H9 (cell line): ENCODE data around the gene CRACR2B. TPM values are rescaled to one million over a fixed set of nuclear protein-coding genes. Genes with fewer than 3 reads are reported as not detected.

Experiments used
- DNase-seq: peaks from one replicate; pipeline ENCODE4 v3.0.0-alpha.2; 2017
- H2AFZ ChIP-seq: one replicate; pipeline ENCODE4 v1.6.1; 2013; ENCODE audit warnings: mild to moderate bottlenecking, low read length, control low read depth, moderate library complexity
- H2AK5ac ChIP-seq: 2 replicates; pipeline ENCODE4 v1.6.1; 2013; ENCODE audit warnings: low read length, control low read depth, mixed read lengths; ENCODE audit not compliant: insufficient read length
- H2BK120ac ChIP-seq: one replicate; pipeline ENCODE4 v1.6.1; 2013; ENCODE audit warnings: low read depth, mild to moderate bottlenecking, low read length, control low read depth, inconsistent platforms; ENCODE audit not compliant: poor library complexity, severe bottlenecking
- H2BK12ac ChIP-seq: 2 replicates; pipeline ENCODE4 v1.6.1; 2013; ENCODE audit warnings: low read length, control low read depth, mixed read lengths, low read depth; ENCODE audit not compliant: insufficient read length
- H2BK15ac ChIP-seq: 2 replicates; pipeline ENCODE4 v1.6.1; 2013; ENCODE audit warnings: low read depth, low read length, control low read depth
- H2BK20ac ChIP-seq: one replicate; pipeline ENCODE4 v1.6.1; 2013; ENCODE audit warnings: low read depth, mild to moderate bottlenecking, low read length, control low read depth, inconsistent platforms; ENCODE audit not compliant: poor library complexity, severe bottlenecking
- H2BK5ac ChIP-seq: 2 replicates; pipeline ENCODE4 v1.6.1; 2013; ENCODE audit warnings: low read length, control low read depth, mixed read lengths; ENCODE audit not compliant: insufficient read length
- H3K14ac ChIP-seq: 2 replicates; pipeline ENCODE4 v1.6.1; 2013; ENCODE audit warnings: low read length, control low read depth; ENCODE audit not compliant: insufficient read depth
- H3K18ac ChIP-seq: 2 replicates; pipeline ENCODE4 v1.6.1; 2013; ENCODE audit warnings: low read depth, mild to moderate bottlenecking, mixed read lengths, low read length, control low read depth; ENCODE audit not compliant: insufficient read length
- H3K23ac ChIP-seq: 2 replicates; pipeline ENCODE4 v1.6.1; 2013; ENCODE audit warnings: low read length, control low read depth, mixed read lengths, low read depth; ENCODE audit not compliant: insufficient read length
- H3K23me2 ChIP-seq: 2 replicates; pipeline ENCODE4 v1.6.1; 2013; ENCODE audit warnings: low read depth, mild to moderate bottlenecking, mixed read lengths, low read length, control low read depth; ENCODE audit not compliant: insufficient read length, poor library complexity, severe bottlenecking
- H3K27ac ChIP-seq: 2 replicates; pipeline ENCODE4 v1.5.1; 2013; ENCODE audit warnings: low read length, control low read depth, mixed read lengths, low read depth; ENCODE audit not compliant: insufficient read length
- H3K27me3 ChIP-seq: 2 replicates; pipeline ENCODE4 v1.6.1; 2013; ENCODE audit warnings: low read length, control low read depth, inconsistent platforms; ENCODE audit not compliant: insufficient read depth
- H3K4ac ChIP-seq: 2 replicates; pipeline ENCODE4 v1.6.1; 2013; ENCODE audit warnings: low read depth, mild to moderate bottlenecking, control low read depth, inconsistent platforms, low read length, moderate library complexity
- H3K4me1 ChIP-seq: 2 replicates; pipeline ENCODE4 v1.6.1; 2013; ENCODE audit warnings: low read length, control low read depth, inconsistent platforms; ENCODE audit not compliant: insufficient read depth
- H3K4me2 ChIP-seq: 2 replicates; pipeline ENCODE4 v1.6.1; 2013; ENCODE audit warnings: low read length, control low read depth, mixed read lengths; ENCODE audit not compliant: insufficient read length, insufficient read depth
- H3K56ac ChIP-seq: 2 replicates; pipeline ENCODE4 v1.6.1; 2013; ENCODE audit warnings: low read depth, mild to moderate bottlenecking, mixed read lengths, low read length, control low read depth; ENCODE audit not compliant: insufficient read length
- H3K79me1 ChIP-seq: 2 replicates; pipeline ENCODE4 v1.6.1; 2013; ENCODE audit warnings: low read depth, mild to moderate bottlenecking, moderate library complexity, low read length, control low read depth, inconsistent platforms; ENCODE audit not compliant: insufficient read depth, poor library complexity, severe bottlenecking
- H3K79me2 ChIP-seq: 2 replicates; pipeline ENCODE4 v1.6.1; 2013; ENCODE audit warnings: low read length, control low read depth, inconsistent platforms; ENCODE audit not compliant: insufficient read depth
- H3K9ac ChIP-seq: 2 replicates; pipeline ENCODE4 v1.6.1; 2013; ENCODE audit warnings: low read length, control low read depth, mixed read lengths; ENCODE audit not compliant: insufficient read length; ENCODE audit errors: extremely low read depth
- H3K9me3 ChIP-seq: one replicate; pipeline ENCODE4 v1.6.1; 2013; ENCODE audit warnings: low read depth, low read length, inconsistent platforms; ENCODE audit not compliant: control insufficient read depth
- H3T11ph ChIP-seq: one replicate; pipeline ENCODE4 v1.6.1; 2013; ENCODE audit warnings: mild to moderate bottlenecking, low read length, control low read depth, inconsistent platforms
- H4K20me1 ChIP-seq: one replicate; pipeline ENCODE4 v1.6.1; 2013; ENCODE audit not compliant: control insufficient read depth, insufficient read length, insufficient read depth
- H4K5ac ChIP-seq: 2 replicates; pipeline ENCODE4 v1.6.1; 2013; ENCODE audit warnings: low read depth, mild to moderate bottlenecking, mixed read lengths, low read length, control low read depth; ENCODE audit not compliant: insufficient read length
- H4K8ac ChIP-seq: replicated peaks from 2 replicates; pipeline ENCODE4 v1.6.1; 2013; ENCODE audit warnings: low read length, control low read depth, mixed read lengths, low read depth; ENCODE audit not compliant: insufficient read length
- H4K91ac ChIP-seq: 2 replicates; pipeline ENCODE4 v1.6.1; 2013; ENCODE audit warnings: low read depth, mild to moderate bottlenecking, moderate library complexity, mixed read lengths, low read length, control low read depth; ENCODE audit not compliant: insufficient read length
- H3K27ac Mint-ChIP-seq, 3 experiments: 2 replicates in 2 of 3; 3 replicates in 1 of 3; pipeline ENCODE4 v1.8.0; 2020 to 2021; ENCODE audit warnings: mixed read lengths in 3 of 3, mild to moderate bottlenecking in 1 of 3, moderate library complexity in 1 of 3
- H3K27me3 Mint-ChIP-seq: 2 replicates; pipeline ENCODE4 v1.8.0; 2021; ENCODE audit warnings: low read depth, mild to moderate bottlenecking, moderate library complexity, mixed read lengths
- H3K36me3 Mint-ChIP-seq, 3 experiments: 2 replicates in 2 of 3; 3 replicates in 1 of 3; pipeline ENCODE4 v1.8.0; 2020 to 2021; ENCODE audit warnings: low read depth in 3 of 3, mixed read lengths in 3 of 3; ENCODE audit not compliant: insufficient read depth in 1 of 3
- H3K4me1 Mint-ChIP-seq, 2 experiments: 2 replicates each; pipeline ENCODE4 v1.8.0; 2020; ENCODE audit warnings: mixed read lengths in 2 of 2
- H3K4me3 Mint-ChIP-seq, 2 experiments: 2 replicates in 1 of 2; 3 replicates in 1 of 2; pipeline ENCODE4 v1.8.0; 2020 to 2021; ENCODE audit warnings: mild to moderate bottlenecking in 2 of 2, mixed read lengths in 2 of 2, moderate library complexity in 1 of 2
- H3K9me3 Mint-ChIP-seq, 2 experiments: 2 replicates in 1 of 2; 3 replicates in 1 of 2; pipeline ENCODE4 v1.8.0; 2020; ENCODE audit warnings: mild to moderate bottlenecking in 2 of 2, mixed read lengths in 2 of 2, moderate library complexity in 1 of 2
- WGBS: extraction: QIAGEN DNeasy Blood & Tissue Kit; methylation state at CpG from one replicate; pipeline ENCODE4 v1.1.7; 2013; ENCODE audit warnings: missing lambda C conversion rate, low lambda C conversion rate, mixed read lengths; ENCODE audit not compliant: insufficient read length; ENCODE audit errors: extremely low coverage; 5-methylcytosine and 5-hydroxymethylcytosine counted together
- total RNA-seq: library from RNA; stranded (reverse); gene quantifications from 2 replicates; pipeline ENCODE4 v1.2.1, GENCODE V29; 2021
- TF ChIP-seq, protein P1 (sequence below): fragments of 200-600 bp; sonication (generic); conservative IDR thresholded peaks from 3 replicates; pipeline ENCODE4 v1.8.0; 2021; ENCODE audit warnings: antibody characterized with exemption, mild to moderate bottlenecking

Gene CRACR2B
- total RNA-seq, 1 experiment from 2014 or later, result 29.0 TPM

DNA sequence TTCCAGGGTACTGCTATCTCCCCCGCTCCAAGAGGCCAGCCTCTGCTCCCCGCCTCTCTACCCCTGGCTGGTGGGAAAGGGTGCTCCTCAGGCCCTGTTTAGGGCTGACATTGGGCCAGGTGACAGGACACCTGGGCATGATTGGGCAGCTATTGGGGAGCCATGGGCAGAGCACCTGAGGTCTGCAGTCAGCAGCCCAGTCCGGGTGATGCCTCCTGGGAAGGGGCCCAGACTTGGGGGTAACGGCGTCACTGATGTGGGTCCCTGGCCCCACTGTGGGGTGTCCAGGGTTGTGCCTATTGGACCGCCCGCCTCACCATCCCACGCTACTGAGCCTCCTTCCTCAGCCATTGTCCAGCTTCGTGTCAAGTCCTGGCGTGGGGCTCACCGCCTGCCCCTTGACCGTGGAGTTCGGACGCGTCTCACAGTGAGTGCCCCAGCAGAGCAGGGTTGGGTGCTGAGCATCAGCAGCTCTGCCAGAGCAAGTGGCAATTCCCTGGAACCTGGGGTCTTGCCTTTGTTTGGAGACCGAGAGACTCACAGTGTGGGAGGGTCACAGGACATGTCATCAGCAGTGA is 47.7 kb upstream of the CRACR2B start:
- peaks cover 2% of the 10 kb centered on the region; the same call in 1 of the 2 replicates for H3K79me2 ChIP-seq
- H2AFZ ChIP-seq, result no peak overlapping the region
- no peak overlapping the region for H2BK15ac ChIP-seq
- no peaks in the 10 kb centered on the region for H4K20me1 ChIP-seq
- no peak overlapping the region for H3K18ac ChIP-seq
- H3K9me3 ChIP-seq, result no peaks in the 10 kb centered on the region
- no peak overlapping the region for H3K14ac ChIP-seq
- no peak overlapping the region for H2AK5ac ChIP-seq
- Mint-ChIP-seq H3K36me3 (peaks cover 4 to 21% (median 17%) of the 10 kb centered on the region in 3 experiments; a peak in 6 of 7 replicates), H3K27me3 (peaks cover 7% of the 10 kb centered on the region), H3K27ac (peak overlapping the region in 2 of 3 experiments; percentile 44 to 62; a peak in 3 of 7 replicates), H3K4me1 (peaks cover 32 to 41% of the 10 kb centered on the region in 2 experiments), H3K9me3 (no peaks in the 10 kb centered on the region), H3K4me3 (peak overlapping the region; percentile 11 to 17; a peak in 2 of 5 replicates)
- H2BK12ac ChIP-seq, result no peak overlapping the region
- H3K56ac ChIP-seq, result no peak overlapping the region
- H4K8ac ChIP-seq, result no peak overlapping the region
- H3T11ph ChIP-seq, result no peak overlapping the region
- no peak overlapping the region for H3K27ac ChIP-seq
- DNase-seq, result no peak
- H2BK120ac ChIP-seq, result no peak overlapping the region
- H3K4me2 ChIP-seq, result no peak overlapping the region
- no peaks in the 10 kb centered on the region for H3K27me3 ChIP-seq
- no peak overlapping the region for H3K9ac ChIP-seq
- peaks cover 2% of the 10 kb centered on the region; the same call in 1 of the 2 replicates for H3K4me1 ChIP-seq
- TF ChIP-seq, protein P1, sequence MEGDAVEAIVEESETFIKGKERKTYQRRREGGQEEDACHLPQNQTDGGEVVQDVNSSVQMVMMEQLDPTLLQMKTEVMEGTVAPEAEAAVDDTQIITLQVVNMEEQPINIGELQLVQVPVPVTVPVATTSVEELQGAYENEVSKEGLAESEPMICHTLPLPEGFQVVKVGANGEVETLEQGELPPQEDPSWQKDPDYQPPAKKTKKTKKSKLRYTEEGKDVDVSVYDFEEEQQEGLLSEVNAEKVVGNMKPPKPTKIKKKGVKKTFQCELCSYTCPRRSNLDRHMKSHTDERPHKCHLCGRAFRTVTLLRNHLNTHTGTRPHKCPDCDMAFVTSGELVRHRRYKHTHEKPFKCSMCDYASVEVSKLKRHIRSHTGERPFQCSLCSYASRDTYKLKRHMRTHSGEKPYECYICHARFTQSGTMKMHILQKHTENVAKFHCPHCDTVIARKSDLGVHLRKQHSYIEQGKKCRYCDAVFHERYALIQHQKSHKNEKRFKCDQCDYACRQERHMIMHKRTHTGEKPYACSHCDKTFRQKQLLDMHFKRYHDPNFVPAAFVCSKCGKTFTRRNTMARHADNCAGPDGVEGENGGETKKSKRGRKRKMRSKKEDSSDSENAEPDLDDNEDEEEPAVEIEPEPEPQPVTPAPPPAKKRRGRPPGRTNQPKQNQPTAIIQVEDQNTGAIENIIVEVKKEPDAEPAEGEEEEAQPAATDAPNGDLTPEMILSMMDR, result no peak
- H4K5ac ChIP-seq, result no peak overlapping the region
- H3K4ac ChIP-seq, result no peak overlapping the region
- H3K23me2 ChIP-seq, result peaks cover 17% of the 10 kb centered on the region
- no peak overlapping the region for H2BK5ac ChIP-seq
- no CpG with 5 or more reads among the region's 16 CpGs for WGBS
- H3K23ac ChIP-seq, result no peak overlapping the region
- H4K91ac ChIP-seq, result no peak overlapping the region
- no peak overlapping the region for H2BK20ac ChIP-seq
- H3K79me1 ChIP-seq, result peaks cover 8% of the 10 kb centered on the region
